HL-60/S4 (cell line): Measurements from ENCODE around the gene GRIPAP1.

Experiments
- in situ Hi-C: fragments of 300-500 bp; cut with MboI; formaldehyde crosslinking; loops from 2 replicates; pipeline ENCODE4 v1.14.3; 2022; ENCODE audit warnings: low sequenced_read_pairs

Gene GRIPAP1

GRCh38 chrX:48961585-48962091, 40.4 kb downstream of the GRIPAP1 start:
- in situ Hi-C loops: no loop called here

DNA sequence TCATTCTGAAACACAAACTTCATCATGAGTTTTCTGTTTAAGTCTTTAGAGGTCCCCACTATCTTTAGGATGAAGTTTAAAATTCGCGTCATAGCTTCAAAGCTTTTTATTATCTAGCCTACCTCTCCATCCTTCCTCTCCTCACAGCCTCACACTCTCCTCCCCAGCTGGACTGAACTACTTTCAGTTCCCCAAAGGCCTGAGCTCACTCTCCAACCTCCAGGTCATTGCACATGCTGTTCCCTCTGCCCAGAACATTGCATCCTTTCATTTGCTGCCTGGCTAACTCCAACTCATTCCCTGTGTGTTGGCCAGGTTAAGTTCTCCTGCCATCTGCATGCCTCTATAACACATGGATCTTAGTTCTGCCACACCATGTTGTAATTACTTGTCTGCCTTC, 41.8 kb downstream of the GRIPAP1 start:
- in situ Hi-C loops: no loop called here

DNA sequence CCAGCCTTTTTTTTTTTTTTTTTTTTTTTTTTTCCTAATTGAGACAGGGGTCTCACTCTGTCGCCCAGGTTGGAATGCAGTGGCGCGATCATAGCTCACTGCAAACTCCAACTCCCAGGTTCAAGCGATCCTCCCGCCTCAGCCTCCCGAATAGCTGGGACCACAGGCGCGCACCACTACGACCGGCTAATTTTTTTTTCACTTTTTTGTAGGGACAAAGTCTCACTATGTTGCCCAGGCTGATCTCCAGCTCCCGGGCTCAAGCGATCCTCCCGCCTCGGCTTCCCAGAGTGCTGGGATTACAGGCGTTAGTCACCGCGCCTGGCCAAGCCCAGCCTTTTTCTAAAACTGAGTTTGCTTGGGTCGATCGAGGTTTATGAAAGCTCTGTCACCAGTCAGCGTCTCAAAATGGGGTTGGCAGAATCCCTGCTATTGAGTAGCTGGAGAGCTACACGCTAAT, 43.4 kb downstream of the GRIPAP1 start:
- in situ Hi-C loops: no loop called here

DNA sequence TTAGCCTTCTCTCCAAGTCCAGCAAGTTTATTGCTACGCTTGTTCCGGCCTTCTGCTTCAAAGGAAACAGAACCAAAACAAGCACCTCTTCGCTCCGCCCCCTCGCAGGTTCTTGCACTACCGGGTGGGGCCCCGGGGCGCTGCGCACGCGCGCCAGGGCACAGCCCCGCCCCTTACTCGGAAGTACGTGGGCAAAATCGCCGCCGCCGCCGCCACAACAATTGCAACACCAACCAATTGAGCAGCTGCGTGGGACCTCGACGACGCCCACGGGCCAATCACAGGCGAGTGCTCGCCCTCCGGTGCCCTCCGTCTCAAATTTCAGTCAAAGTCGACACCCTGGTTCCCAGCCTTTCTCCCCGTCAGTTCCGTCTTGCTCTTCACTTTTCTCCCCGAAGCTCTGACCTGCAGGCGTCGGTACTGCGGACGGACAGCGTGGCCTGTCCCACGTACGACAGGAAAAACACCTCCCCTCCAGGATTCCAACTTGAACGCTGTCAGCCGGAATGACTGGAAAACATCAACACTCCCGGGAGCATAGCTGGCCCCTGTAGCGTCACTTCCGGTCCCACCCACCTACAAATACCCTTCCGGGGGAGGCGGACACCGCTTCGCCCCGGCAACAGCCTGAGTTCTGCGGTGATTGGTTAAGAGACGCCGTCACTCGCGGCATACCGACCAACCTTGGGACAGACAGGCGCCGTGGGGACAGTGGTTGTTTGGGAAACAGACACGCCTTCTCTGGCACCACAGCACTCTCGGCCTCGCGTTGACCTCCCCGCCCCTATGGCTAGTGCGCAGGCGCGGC, 44.0 kb downstream of the GRIPAP1 start:
- in situ Hi-C loops: no loop called here

DNA sequence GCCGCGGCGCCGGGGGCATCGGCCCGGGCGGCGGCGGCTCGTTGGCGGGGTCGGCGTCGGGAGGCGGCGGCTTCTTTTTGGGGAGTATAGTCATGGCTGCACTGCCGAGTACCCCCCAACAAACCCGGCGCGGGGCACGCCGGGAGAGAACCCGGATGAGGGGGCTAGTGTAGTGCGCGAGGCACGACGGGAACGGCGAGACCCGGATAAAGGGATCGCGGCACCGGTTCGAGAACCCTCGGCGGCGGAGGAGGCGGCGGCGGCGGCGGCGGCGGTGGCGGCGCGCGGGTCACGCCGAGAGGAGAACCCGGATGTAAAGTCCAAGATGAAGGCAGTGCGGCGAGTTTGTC, 44.6 kb downstream of the GRIPAP1 start, which contains the start of gene OTUD5:
Gene OTUD5 (minus strand): TSS at position 131 of the 350 bp plus-strand sequence. CDS start 37 bp downstream, at position 94.
- in situ Hi-C loops: no loop called here

DNA sequence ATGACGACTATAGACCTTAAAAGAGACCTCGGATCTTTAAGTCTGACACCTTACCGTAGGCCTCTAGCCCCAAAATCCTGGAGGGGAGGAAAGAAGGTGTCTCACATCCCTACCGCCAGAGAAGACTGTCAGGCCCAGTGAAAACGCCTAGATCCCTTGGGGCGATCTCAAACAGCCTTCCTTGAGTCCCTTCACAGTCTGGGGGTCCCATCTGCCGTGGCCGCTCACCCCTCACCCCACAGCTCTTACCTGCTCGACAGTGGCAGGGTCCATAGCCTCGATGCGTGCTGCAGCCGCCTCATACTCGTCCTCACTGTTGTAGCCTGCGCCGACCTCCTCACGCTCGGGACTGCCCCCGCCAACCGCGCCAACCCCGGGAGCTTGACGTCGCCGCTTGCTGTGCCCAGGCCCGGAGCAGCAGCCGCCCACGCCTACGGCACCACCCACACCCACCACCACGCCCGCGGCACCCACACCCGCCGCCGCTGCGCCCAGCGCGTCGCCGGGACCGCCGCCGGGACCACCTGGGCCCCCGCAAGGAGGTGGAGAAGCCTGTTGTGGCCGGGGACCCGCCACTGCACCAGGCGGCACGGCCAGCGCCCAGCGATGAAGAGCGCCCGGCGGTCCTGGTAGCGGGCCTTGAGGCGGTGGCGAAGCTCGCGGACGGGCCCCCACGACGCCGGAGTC, 45.2 kb downstream of the GRIPAP1 start:
- in situ Hi-C loops: no loop called here

DNA sequence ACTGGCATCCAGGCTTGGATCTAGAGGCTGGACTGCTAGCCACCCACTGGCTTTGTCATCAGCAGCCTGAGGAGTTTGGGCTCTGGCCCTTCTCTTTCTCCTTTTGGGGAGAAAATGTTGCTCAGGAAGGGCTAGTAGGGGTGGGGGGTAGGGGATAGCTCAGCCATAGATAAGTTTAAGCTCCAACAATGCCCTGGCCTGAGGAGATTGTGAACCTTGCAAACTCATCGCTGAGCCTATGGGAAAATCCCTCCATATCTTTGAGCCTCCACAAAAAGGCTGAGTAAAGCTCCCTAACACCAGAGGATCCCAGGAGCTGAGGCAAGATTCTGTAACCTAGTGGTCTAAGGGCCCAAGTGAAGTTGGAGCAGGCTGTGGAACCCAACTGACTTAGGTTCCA, 53.5 kb downstream of the GRIPAP1 start:
- in situ Hi-C loops: loop anchor here (10.0 kb wide), 1 partner anchor 294 kb away; no protein-coding TSS in a partner anchor

DNA sequence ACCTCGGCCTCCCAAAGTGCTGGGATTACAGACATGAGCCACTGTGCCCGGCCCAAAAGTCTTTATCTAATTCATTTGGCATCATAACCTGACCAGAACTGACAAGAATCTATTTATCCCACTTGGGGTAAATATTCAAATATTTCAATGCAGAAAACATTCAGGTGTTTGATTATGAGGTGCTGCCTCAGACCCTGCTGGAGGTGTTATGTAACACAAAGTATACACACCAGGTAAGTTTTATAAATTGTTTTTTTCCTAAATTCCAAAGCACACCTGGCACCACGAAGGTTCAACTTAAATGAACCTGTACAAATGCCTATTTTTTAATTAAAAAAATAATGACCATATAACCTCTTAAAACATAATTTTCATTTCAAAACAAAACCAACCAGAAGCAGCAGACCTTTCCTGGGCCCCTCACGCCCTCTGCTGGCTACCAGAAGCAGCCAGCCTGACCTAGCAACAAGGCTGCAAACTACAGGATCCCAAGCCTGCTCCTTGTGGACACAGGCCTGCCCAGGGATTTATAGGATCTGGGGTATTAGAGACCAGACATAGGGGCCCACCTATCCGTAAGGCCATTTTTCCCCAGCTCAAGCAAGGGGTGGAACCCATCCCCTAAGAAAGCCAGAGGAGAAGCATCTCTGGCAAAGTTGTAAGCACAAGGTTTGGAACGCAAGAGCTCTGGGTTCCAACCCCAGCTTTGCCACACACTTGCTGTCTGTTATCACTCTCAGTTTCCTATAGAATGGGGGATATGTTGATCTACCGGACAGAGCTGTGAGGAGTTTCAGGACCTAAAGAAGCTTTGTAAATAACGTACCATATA, 56.3 kb downstream of the GRIPAP1 start:
- in situ Hi-C loops: loop anchor here (10.0 kb wide), 1 partner anchor 291 kb away; no protein-coding TSS in a partner anchor

GRCh38 chrX:48942895-48943294, 59.2 kb downstream of the GRIPAP1 start:
- in situ Hi-C loops: loop anchor here (10.0 kb wide), 1 partner anchor 288 kb away; no protein-coding TSS in a partner anchor

- in situ Hi-C loops: loop anchor here (10.0 kb wide), 1 partner anchor 286 kb away; no protein-coding TSS in a partner anchor
These were observed 61.6 kb downstream of the GRIPAP1 start for GRCh38 chrX:48940404-48940955.

GRCh38 chrX:48939524-48940228, 62.4 kb downstream of the GRIPAP1 start:
- in situ Hi-C loops: loop anchor here (10.0 kb wide), 1 partner anchor 285 kb away; no protein-coding TSS in a partner anchor

DNA sequence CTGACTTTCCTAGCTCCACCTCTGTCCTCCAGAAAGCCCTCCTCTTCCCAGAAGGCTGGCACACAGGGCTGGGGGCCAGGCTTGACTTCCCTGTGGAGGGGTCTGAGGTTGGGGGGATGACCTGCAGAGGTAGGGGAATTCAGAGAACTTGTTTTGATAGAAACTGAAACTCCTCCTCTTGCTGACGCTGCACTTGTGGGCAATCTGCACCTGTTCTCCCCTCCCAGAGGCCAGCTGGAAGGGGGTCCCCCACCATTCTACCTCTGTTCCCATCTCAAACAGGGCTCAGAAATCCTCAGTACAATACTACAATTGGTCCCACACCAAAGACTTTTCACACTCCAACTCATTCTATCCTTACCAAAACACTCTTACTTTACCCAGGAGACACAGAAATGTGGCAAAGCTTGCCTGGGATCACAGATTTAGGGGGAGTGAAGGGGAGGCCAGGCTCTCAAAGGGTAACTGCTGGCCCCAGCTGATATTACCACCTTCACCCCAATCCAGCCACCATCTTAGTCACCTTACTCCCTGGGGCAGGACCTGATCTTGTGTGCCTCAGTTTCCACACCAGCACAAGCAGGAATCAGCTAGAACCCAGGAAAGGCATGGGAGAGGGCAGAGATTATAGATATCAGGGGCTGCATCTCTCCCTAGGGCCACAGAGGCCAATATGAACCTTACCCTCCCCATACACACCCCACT, 63.2 kb downstream of the GRIPAP1 start:
- in situ Hi-C loops: no loop called here

DNA sequence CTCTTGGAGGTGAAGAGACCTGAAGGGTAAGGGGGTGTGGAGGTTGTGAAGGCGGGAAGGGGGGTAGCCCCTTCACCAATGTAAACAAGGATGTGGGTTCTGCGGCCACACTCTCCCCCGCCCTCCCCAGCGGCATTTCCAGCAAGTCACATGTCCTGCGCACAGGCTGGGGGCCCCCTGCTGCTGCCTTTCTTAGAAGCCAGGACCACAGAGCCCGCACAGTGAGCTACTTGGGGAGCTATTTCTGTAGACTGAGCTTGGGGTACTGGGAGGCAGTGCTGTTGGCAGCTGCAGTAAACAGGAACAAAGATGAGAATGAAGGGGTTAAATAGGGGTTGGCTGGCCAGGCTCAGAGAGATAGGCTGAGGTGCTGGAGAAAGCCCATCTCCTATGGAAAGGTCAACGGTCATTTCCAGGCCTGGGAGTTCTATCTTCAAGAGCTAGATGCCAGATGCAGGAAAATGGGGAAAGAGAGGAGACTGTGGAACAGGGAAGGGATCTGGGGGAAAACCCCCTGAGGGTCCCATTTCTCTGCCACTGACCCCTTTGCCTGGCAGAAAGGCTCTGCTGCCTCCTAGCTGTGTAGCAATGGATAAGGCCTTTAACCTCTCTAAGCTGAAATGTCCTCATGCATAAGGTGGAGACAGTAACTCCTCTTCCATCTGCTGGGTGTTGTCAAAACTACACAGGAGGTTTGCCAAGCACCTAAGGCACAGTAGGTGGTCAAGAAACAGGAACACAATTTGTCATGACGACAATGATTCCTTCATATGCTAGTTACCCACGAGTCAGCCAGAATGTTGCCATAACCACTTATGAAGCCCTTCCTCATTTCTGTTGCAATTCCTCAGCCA, 64.8 kb downstream of the GRIPAP1 start:
- in situ Hi-C loops: no loop called here

DNA sequence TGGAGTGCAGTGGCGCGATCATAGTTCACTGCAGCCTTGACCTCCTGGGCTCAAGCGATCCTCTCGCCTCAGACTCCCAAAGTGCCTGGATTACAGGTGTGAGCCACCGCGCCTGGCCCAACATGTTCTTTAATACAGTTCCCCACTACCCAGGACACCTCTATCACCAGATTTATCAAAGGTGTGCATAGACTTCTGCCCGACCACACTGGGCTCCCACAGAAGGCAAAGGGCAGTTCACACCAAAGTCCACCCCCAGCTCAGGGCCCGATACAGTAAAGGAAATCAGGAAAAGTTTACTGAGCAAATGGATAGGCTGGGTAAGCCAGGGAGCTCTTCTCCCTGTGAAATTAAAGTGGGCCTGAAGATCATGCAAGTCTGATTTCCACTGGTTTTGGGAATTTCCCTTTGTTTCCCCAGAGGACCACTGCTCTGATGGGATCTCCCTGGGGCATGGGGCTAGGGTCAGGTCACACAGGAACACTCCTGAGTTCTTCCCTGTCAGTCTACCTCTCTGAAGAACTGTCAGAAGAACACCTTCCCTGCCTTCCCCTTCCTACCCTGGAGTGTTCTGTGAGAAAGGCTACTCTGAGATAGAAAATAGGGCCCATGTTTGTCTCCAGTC, 65.5 kb downstream of the GRIPAP1 start:
- in situ Hi-C loops: no loop called here

DNA sequence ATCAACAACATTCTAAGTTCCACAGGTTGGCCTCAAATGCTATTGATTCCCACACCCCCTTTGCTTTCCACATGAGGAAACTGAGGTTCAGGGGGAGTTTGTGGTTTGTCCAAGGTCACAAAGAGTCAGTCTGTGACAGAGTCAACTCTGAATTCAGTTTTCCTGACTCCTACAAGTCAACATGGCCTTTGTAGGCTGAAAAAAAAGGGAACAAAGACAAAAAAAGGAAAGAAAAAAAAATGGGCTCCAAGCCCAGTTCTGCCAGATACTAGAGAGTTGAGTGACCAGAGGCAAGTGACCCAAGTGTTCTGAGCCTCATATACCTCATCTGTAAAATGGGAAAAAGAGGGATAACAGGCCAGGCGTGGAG, 66.8 kb downstream of the GRIPAP1 start:
- in situ Hi-C loops: no loop called here

DNA sequence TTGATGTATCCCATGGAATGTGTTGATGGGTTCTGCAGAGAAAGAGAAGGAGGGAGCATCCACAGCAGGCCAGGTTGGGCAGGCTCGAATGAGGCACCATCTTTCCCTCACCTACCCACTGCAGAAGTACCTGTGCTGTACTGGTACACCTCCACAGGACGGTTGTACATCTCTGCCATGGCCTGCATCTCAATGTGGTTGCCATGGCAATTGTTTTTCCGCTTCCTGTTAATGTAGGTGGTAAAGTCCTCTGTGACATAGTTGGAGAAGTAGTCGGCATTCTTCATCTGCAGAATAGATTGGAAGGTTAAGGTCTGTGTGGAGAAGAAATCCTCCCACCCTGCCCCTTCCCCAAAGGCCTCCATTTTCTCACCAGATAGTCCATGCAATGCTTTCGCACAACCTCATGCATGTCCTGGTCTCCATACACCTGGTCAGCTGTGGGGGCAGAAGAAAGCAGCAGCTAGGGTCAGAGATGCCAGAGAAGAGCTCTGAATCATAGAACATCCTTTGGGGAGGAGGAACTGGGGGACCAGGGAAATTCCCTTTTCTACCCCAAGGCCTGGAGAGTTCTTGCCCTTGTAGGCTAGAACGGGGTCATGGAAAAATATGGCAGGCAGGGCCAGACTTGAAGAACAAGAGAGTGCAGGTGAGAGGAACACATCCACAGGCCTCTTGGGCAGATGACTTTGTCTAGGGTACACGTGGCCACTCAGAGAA, 67.3 kb downstream of the GRIPAP1 start:
- in situ Hi-C loops: no loop called here

GRCh38 chrX:48933757-48934156, 68.3 kb downstream of the GRIPAP1 start:
- in situ Hi-C loops: no loop called here
